B cell (primary cell): ENCODE data around the gene KCNJ18.
"Not testable (repeated sequence)": the region's sequence is repeated elsewhere in the genome, so short reads cannot be mapped to it uniquely, and the experiment has no call there.

Source experiments
- CTCF ChIP-seq: fragments of 200-600 bp; IDR thresholded peaks from one replicate; pipeline ENCODE4 v1.8.0; 2022; ENCODE audit warnings: antibody characterized with exemption, mild to moderate bottlenecking
- EZH2 ChIP-seq: IDR thresholded peaks from 2 replicates; pipeline ENCODE4 v1.6.1; 2012; ENCODE audit warnings: borderline replicate concordance, low read depth, mild to moderate bottlenecking, moderate library complexity, low read length; ENCODE audit not compliant: insufficient read depth, poor library complexity, severe bottlenecking

GRCh38 chr17:21692704-21693065 is 362 bp downstream of the KCNJ18 start:
- TF ChIP-seq CTCF, EZH2: not testable (repeated sequence)
